ENCODE data around the gene PRKD2. TPM values are rescaled to one million over a fixed set of nuclear protein-coding genes. Genes with fewer than 3 reads are reported as not detected.
A peak's percentile ranks its signal among the peaks of the same experiment; 100 is the strongest.

The PRKD2 gene
- total and polyA plus RNA-seq, 2 experiments from 2014 or later, result 53.8 to 68.0 TPM

DNA sequence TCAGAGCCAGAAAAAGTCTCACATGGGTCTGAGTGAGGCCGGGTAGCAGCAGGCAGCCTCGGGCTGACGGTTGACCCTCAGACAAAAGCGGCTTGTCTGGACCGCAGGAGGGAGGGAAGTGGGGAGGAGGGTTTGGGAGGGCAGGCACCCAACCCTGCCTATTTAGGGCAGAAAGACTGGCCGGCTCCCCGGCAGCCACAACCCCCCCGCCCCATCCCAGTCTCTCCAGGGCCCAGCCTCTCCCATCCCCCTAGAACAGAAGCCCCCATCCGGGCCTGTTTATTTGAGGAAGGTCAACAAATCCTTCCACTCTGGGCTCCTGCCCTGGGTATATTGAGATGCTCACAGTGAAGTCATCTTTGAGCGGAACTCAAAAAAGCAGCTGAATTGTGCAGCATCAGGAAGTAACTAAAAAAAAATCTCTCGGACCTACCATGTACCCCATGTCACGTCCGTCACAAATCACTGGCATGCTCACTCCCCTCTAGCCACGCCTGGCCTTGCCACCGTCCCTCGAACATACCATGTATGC, 62.2 kb downstream of the PRKD2 start (continued):
- TF ChIP-seq ETS1 (IDR thresholded peaks at IDR 0.05) (no peak), ZNF114 (CRISPR knock-in tag; IDR thresholded peaks at IDR 0.05) (no peak), EZH2 (IDR thresholded peaks at IDR 0.05; ENCODE audit: low read depth, unreplicated experiment) (no peak), EZH2phosphoT487 (IDR thresholded peaks at IDR 0.05; ENCODE audit: unreplicated experiment) (no peak), STAT1 (IDR thresholded peaks at IDR 0.05; ENCODE audit: unreplicated experiment) (no peak), CREB1 (CRISPR knock-in tag; IDR thresholded peaks at IDR 0.05; ENCODE audit: low read depth) (no peak), JUNB (IDR thresholded peaks at IDR 0.05; ENCODE audit: unreplicated experiment) (no peak), NANOG (IDR thresholded peaks at IDR 0.05; ENCODE audit: borderline replicate concordance) (no peak)
- TF ChIP-seq, protein P1, sequence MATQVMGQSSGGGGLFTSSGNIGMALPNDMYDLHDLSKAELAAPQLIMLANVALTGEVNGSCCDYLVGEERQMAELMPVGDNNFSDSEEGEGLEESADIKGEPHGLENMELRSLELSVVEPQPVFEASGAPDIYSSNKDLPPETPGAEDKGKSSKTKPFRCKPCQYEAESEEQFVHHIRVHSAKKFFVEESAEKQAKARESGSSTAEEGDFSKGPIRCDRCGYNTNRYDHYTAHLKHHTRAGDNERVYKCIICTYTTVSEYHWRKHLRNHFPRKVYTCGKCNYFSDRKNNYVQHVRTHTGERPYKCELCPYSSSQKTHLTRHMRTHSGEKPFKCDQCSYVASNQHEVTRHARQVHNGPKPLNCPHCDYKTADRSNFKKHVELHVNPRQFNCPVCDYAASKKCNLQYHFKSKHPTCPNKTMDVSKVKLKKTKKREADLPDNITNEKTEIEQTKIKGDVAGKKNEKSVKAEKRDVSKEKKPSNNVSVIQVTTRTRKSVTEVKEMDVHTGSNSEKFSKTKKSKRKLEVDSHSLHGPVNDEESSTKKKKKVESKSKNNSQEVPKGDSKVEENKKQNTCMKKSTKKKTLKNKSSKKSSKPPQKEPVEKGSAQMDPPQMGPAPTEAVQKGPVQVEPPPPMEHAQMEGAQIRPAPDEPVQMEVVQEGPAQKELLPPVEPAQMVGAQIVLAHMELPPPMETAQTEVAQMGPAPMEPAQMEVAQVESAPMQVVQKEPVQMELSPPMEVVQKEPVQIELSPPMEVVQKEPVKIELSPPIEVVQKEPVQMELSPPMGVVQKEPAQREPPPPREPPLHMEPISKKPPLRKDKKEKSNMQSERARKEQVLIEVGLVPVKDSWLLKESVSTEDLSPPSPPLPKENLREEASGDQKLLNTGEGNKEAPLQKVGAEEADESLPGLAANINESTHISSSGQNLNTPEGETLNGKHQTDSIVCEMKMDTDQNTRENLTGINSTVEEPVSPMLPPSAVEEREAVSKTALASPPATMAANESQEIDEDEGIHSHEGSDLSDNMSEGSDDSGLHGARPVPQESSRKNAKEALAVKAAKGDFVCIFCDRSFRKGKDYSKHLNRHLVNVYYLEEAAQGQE (IDR thresholded peaks at IDR 0.05; ENCODE audit: unreplicated experiment), result no peak

DNA sequence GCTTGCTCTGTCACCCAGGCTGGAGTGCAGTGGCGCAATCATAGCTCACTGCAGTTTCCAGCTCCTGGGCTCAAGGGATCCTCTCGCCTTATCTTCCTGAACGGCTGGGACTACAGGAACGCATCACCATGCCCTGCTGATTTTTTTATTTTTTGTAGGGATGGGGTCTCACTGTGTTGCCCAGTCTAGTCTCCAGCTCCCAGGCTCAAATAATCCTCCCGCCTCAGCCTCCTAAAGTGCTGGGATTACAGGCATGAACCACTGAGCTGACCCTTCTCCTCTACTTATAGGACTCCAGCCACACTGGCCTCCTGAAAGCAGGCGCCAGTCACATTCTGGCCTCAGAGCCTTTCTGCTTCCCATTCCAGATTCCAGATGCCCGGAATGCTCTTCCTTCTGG, 66.5 kb downstream of the PRKD2 start:
- Histone ChIP-seq H3K27ac (ENCODE audit: low read depth) (no peak overlapping the region), H3K9me2 (ENCODE audit: insufficient read depth) (no peaks in the 10 kb centered on the region), H3F3A (replicated peaks; ENCODE audit: low read depth) (no peaks in the 10 kb centered on the region; the same call in 1 of the 2 replicates), H4K20me1 (replicated peaks; ENCODE audit: insufficient read depth) (no peaks in the 10 kb centered on the region), H2AFZ (no peak overlapping the region), H3K27me3 (ENCODE audit: insufficient read depth) (peaks cover 58% of the 10 kb centered on the region), H3K36me3 (ENCODE audit: insufficient read depth) (no peaks in the 10 kb centered on the region), H3K4me3 (no peak overlapping the region), H3K4me1 (ENCODE audit: insufficient read depth) (peaks cover 13% of the 10 kb centered on the region), H3K4me2 (no peak overlapping the region), H3K79me2 (replicated peaks; ENCODE audit: insufficient read depth) (no peaks in the 10 kb centered on the region)
- H3K9me3 Mint-ChIP-seq, result peaks cover 15% of the 10 kb centered on the region
- H3K36me3 Mint-ChIP-seq (ENCODE audit: low read depth), result peaks cover 7% of the 10 kb centered on the region; the same call in 1 of the 3 replicates
- H3K27me3 Mint-ChIP-seq (ENCODE audit: insufficient read depth, low read depth, poor library complexity), result peaks cover 47% of the 10 kb centered on the region
- TF ChIP-seq NANOG (IDR thresholded peaks at IDR 0.05; ENCODE audit: borderline replicate concordance) (no peak), POLR2AphosphoS5 (IDR thresholded peaks at IDR 0.05; ENCODE audit: low read depth) (no peak), EZH2phosphoT487 (IDR thresholded peaks at IDR 0.05; ENCODE audit: unreplicated experiment) (no peak), STAT1 (IDR thresholded peaks at IDR 0.05; ENCODE audit: unreplicated experiment) (no peak), CREB1 (CRISPR knock-in tag; IDR thresholded peaks at IDR 0.05; ENCODE audit: low read depth) (no peak), JUNB (IDR thresholded peaks at IDR 0.05; ENCODE audit: unreplicated experiment) (no peak), CTCF (conservative IDR thresholded peaks at IDR 0.05; ENCODE audit: low read depth in 2 of 2) (no peak)
- TF ChIP-seq, protein P2, sequence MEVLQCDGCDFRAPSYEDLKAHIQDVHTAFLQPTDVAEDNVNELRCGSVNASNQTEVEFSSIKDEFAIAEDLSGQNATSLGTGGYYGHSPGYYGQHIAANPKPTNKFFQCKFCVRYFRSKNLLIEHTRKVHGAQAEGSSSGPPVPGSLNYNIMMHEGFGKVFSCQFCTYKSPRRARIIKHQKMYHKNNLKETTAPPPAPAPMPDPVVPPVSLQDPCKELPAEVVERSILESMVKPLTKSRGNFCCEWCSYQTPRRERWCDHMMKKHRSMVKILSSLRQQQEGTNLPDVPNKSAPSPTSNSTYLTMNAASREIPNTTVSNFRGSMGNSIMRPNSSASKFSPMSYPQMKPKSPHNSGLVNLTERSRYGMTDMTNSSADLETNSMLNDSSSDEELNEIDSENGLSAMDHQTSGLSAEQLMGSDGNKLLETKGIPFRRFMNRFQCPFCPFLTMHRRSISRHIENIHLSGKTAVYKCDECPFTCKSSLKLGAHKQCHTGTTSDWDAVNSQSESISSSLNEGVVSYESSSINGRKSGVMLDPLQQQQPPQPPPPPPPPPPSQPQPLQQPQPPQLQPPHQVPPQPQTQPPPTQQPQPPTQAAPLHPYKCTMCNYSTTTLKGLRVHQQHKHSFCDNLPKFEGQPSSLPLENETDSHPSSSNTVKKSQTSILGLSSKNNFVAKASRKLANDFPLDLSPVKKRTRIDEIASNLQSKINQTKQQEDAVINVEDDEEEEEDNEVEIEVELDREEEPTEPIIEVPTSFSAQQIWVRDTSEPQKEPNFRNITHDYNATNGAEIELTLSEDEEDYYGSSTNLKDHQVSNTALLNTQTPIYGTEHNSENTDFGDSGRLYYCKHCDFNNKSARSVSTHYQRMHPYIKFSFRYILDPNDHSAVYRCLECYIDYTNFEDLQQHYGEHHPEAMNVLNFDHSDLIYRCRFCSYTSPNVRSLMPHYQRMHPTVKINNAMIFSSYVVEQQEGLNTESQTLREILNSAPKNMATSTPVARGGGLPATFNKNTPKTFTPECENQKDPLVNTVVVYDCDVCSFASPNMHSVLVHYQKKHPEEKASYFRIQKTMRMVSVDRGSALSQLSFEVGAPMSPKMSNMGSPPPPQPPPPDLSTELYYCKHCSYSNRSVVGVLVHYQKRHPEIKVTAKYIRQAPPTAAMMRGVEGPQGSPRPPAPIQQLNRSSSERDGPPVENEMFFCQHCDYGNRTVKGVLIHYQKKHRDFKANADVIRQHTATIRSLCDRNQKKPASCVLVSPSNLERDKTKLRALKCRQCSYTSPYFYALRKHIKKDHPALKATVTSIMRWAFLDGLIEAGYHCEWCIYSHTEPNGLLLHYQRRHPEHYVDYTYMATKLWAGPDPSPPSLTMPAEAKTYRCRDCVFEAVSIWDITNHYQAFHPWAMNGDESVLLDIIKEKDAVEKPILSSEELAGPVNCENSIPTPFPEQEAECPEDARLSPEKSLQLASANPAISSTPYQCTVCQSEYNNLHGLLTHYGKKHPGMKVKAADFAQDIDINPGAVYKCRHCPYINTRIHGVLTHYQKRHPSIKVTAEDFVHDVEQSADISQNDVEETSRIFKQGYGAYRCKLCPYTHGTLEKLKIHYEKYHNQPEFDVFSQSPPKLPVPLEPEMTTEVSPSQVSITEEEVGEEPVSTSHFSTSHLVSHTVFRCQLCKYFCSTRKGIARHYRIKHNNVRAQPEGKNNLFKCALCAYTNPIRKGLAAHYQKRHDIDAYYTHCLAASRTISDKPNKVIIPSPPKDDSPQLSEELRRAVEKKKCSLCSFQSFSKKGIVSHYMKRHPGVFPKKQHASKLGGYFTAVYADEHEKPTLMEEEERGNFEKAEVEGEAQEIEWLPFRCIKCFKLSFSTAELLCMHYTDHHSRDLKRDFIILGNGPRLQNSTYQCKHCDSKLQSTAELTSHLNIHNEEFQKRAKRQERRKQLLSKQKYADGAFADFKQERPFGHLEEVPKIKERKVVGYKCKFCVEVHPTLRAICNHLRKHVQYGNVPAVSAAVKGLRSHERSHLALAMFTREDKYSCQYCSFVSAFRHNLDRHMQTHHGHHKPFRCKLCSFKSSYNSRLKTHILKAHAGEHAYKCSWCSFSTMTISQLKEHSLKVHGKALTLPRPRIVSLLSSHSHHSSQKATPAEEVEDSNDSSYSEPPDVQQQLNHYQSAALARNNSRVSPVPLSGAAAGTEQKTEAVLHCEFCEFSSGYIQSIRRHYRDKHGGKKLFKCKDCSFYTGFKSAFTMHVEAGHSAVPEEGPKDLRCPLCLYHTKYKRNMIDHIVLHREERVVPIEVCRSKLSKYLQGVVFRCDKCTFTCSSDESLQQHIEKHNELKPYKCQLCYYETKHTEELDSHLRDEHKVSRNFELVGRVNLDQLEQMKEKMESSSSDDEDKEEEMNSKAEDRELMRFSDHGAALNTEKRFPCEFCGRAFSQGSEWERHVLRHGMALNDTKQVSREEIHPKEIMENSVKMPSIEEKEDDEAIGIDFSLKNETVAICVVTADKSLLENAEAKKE (CRISPR knock-in tag; IDR thresholded peaks at IDR 0.05), result no peak
- H3K4me3 Mint-ChIP-seq, result peak overlapping the region; percentile 30; the same call in 2 of the 3 replicates
- no peak for DNase-seq (ENCODE audit: low spot score)
- peaks cover 18% of the 10 kb centered on the region for H3K4me1 Mint-ChIP-seq
- no peak for ATAC-seq
- no peak overlapping the region for H3K27ac Mint-ChIP-seq
